ENCODE measurements around the gene CNN2. TPM values are rescaled to one million over a fixed set of nuclear protein-coding genes. Genes with fewer than 3 reads are reported as not detected.

The CNN2 gene
- total and polyA plus RNA-seq, 2 of the 13 experiments (the other 11 are each of a cell fraction or from before 2014, with no cell fraction given): 63.6 to 70.0 TPM

DNA sequence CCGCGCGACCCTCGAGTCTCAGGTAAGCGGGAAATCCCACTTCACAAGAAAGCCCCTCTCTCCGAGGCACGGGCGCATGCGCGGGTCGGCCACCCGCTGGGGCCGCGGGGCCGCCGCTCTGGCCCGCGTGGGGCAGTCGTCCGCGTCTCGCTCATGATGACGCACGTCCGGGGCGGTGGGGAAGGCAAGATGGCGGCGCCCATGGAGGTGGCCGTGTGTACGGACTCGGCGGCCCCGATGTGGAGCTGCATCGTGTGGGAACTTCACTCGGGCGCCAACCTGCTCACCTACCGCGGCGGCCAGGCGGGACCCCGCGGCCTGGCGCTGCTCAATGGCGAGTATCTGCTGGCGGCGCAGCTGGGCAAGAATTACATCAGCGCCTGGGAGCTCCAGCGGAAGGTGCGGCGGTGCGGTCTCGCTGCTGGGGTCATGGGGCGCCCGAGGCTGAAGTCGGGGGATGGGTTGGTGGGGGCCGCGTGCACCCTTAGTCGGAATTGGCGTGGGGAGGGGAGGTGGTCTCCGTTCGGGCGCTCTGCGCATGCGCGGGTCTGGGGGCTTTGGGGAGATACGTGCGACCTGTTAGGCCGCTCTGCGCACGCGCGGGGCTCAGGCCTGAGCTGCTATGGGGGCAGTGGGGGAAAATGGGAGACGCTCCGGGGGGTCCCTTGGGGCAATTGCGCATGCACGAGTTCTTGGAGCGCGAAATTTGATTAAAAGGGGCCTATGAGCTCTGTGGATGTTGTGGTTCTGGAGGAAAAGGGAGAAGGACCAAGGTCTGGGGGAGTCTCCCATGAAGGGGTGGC lies 42.0 kb upstream of the CNN2 start, which contains the start of gene WDR18 (continued):
- TF ChIP-seq, protein P1, sequence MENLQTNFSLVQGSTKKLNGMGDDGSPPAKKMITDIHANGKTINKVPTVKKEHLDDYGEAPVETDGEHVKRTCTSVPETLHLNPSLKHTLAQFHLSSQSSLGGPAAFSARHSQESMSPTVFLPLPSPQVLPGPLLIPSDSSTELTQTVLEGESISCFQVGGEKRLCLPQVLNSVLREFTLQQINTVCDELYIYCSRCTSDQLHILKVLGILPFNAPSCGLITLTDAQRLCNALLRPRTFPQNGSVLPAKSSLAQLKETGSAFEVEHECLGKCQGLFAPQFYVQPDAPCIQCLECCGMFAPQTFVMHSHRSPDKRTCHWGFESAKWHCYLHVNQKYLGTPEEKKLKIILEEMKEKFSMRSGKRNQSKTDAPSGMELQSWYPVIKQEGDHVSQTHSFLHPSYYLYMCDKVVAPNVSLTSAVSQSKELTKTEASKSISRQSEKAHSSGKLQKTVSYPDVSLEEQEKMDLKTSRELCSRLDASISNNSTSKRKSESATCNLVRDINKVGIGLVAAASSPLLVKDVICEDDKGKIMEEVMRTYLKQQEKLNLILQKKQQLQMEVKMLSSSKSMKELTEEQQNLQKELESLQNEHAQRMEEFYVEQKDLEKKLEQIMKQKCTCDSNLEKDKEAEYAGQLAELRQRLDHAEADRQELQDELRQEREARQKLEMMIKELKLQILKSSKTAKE (CRISPR knock-in tag; IDR thresholded peaks at IDR 0.05; ENCODE audit: borderline replicate concordance): no peak
- no peak for TF ChIP-seq ZNF674 (CRISPR knock-in tag; IDR thresholded peaks at IDR 0.05; ENCODE audit: low read depth)
- TF ChIP-seq MTF2 (CRISPR knock-in tag; IDR thresholded peaks at IDR 0.05; ENCODE audit: borderline replicate concordance): 0 out of 2 replicates have a peak, but pooled peaks have one; percentile 44
- TF ChIP-seq ZNF720 (CRISPR knock-in tag; IDR thresholded peaks at IDR 0.05): no peak
- TF ChIP-seq BCL3 (CRISPR knock-in tag; IDR thresholded peaks at IDR 0.05): 0 out of 2 replicates have a peak, but pooled peaks have one; percentile 54
- no peak for TF ChIP-seq BRF2 (CRISPR knock-in tag; IDR thresholded peaks at IDR 0.05)
- TF ChIP-seq ZMAT5 (CRISPR knock-in tag; IDR thresholded peaks at IDR 0.05; ENCODE audit: borderline replicate concordance, low read depth): no peak
- TF ChIP-seq MIXL1 (CRISPR knock-in tag; IDR thresholded peaks at IDR 0.05): no peak
- no peak for TF ChIP-seq ZNF549 (CRISPR knock-in tag; IDR thresholded peaks at IDR 0.05)
- TF ChIP-seq TAF1 (CRISPR knock-in tag; IDR thresholded peaks at IDR 0.05): peak; percentile 83; the same call in 1 of the 2 replicates
- no peak; the same call in 1 of the 2 replicates for TF ChIP-seq ZNF230 (CRISPR knock-in tag; IDR thresholded peaks at IDR 0.05)
- peak; percentile 90 for TF ChIP-seq EED (CRISPR knock-in tag; IDR thresholded peaks at IDR 0.05)
- TF ChIP-seq, protein P2, sequence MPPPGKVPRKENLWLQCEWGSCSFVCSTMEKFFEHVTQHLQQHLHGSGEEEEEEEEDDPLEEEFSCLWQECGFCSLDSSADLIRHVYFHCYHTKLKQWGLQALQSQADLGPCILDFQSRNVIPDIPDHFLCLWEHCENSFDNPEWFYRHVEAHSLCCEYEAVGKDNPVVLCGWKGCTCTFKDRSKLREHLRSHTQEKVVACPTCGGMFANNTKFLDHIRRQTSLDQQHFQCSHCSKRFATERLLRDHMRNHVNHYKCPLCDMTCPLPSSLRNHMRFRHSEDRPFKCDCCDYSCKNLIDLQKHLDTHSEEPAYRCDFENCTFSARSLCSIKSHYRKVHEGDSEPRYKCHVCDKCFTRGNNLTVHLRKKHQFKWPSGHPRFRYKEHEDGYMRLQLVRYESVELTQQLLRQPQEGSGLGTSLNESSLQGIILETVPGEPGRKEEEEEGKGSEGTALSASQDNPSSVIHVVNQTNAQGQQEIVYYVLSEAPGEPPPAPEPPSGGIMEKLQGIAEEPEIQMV (CRISPR knock-in tag; IDR thresholded peaks at IDR 0.05; ENCODE audit: low read depth): peak; percentile 65; the same call in 1 of the 2 replicates
- TF ChIP-seq MBNL3 (CRISPR knock-in tag; conservative IDR thresholded peaks at IDR 0.05): no peak
- peak; percentile 90 for TF ChIP-seq ASH2L (IDR thresholded peaks at IDR 0.05; ENCODE audit: insufficient read length, low read depth, low read length)
- TF ChIP-seq ZFP36 (IDR thresholded peaks at IDR 0.05; ENCODE audit: borderline replicate concordance, low read depth, low read length, partially characterized antibody): no peak
- TF ChIP-seq ARNT (IDR thresholded peaks at IDR 0.05): no peak
- peak; percentile 62; the same call in 1 of the 2 replicates for TF ChIP-seq NFATC3 (CRISPR knock-in tag; IDR thresholded peaks at IDR 0.05)
- TF ChIP-seq ZBTB10 (CRISPR knock-in tag; IDR thresholded peaks at IDR 0.05; ENCODE audit: borderline replicate concordance): no peak
- TF ChIP-seq TAF15 (IDR thresholded peaks at IDR 0.05; ENCODE audit: low read depth, low read length, poor library complexity, severe bottlenecking): no peak

Measured in HepG2 (cell line).